Ovary (tissue), 3 donors: ENCODE measurements around the gene TGFB1.

ENCODE experiments used
- EP300 ChIP-seq: sonication (generic); formaldehyde crosslinking; IDR thresholded peaks from one replicate; pipeline ENCODE4 v1.6.1; 2017; ENCODE audit warnings: antibody characterized with exemption
- POLR2A ChIP-seq: fragments of 450-650 bp; IDR thresholded peaks from one replicate; pipeline ENCODE4 v1.6.1; 2017; ENCODE audit warnings: antibody characterized with exemption, mild to moderate bottlenecking, moderate library complexity
- TF ChIP-seq, protein P1 (sequence below), 3 donors: fragments of 450-650 bp in 2 of 3; fragments of 200-600 bp in 1 of 3; IDR thresholded peaks; one replicate each; pipeline versions ENCODE4 v1.5.1 to v1.8.0; 2016 to 2022; ENCODE audit warnings: antibody characterized with exemption in 3 of 3, mild to moderate bottlenecking in 1 of 3
- donor health status: DM: no; HTN: no; CAD: no.

DNA sequence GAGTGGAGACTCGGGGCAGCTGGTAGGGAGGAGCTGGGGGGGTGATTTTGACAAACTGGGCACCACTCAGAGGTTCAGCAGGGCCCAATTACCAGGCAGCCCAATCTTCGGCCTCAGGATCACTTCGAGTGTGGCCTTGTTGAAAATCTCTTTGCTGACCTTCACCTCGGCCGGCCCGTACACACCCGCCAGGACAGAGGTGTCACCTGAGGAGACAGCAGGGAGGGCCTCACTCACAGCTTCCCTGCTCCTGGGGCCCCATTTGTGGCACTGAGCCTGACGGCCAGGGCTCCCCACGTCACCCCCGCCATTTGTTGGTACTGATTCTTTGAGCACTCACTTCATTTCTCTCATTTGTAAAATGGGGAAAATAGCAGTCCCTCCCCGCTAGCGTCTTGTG, 39.1 kb upstream of the TGFB1 start:
- TF ChIP-seq, protein P1, sequence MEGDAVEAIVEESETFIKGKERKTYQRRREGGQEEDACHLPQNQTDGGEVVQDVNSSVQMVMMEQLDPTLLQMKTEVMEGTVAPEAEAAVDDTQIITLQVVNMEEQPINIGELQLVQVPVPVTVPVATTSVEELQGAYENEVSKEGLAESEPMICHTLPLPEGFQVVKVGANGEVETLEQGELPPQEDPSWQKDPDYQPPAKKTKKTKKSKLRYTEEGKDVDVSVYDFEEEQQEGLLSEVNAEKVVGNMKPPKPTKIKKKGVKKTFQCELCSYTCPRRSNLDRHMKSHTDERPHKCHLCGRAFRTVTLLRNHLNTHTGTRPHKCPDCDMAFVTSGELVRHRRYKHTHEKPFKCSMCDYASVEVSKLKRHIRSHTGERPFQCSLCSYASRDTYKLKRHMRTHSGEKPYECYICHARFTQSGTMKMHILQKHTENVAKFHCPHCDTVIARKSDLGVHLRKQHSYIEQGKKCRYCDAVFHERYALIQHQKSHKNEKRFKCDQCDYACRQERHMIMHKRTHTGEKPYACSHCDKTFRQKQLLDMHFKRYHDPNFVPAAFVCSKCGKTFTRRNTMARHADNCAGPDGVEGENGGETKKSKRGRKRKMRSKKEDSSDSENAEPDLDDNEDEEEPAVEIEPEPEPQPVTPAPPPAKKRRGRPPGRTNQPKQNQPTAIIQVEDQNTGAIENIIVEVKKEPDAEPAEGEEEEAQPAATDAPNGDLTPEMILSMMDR (IDR thresholded peaks at IDR 0.05), result no peak
- TF ChIP-seq POLR2A, result no peak
- no peak for TF ChIP-seq EP300
